GM19455 (cell line): ENCODE measurements around the gene SERTAD2.

Experiments
- ATAC-seq: cut with Tn5 transposase; IDR thresholded peaks from one replicate; pipeline ENCODE4 v1.9.1; 2021; ENCODE audit not compliant: unreplicated experiment

SERTAD2 gene

GRCh38 chr2:64630752-64631151 is 23.0 kb downstream of the SERTAD2 start:
- ATAC-seq, result no peak

DNA sequence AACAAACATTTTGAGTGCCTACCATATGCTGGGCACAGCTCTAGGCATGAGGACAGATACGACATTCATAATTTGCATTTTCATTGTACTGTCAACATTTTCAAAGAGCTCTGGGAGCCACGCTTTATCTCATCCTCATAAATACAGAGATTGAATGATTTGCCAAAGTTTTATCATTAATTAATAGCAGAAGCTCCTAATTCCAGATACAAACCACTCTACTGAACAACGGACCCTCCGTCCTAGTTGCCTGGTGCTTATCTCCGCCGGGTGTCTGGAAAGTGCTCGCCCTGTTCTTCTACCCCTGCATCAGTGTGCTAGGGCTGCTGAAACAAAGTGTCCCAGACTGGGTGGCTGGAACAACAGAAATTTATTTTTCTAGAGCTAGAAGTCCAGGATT is 23.8 kb downstream of the SERTAD2 start:
- no peak for ATAC-seq

DNA sequence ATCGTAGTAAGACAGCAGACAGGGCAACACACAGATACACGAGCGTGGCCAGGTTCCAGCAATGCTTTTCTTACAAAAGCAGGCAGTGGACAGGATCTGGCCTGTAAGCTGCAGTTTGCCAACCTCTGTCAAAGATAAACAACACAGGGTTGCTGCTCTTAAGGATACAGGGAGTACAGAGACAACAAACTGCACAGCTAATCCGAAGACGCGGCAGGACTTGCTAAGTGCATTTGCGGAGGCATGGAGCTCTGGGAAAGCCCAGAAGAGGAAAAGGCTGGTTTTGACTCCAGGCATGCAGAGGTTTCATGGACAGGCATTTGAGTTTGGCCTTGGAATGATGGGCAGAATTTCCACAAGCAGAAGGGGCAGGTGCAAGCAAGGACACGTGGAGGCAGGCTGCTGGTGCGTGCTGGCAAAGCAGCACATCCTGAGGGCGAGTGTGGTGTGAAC is 24.4 kb downstream of the SERTAD2 start:
- ATAC-seq, result no peak

GRCh38 chr2:64627860-64628841 is 25.6 kb downstream of the SERTAD2 start:
- ATAC-seq, result no peak

- no peak for ATAC-seq
Observed at GRCh38 chr2:64626963-64627760, 26.6 kb downstream of the SERTAD2 start.

- ATAC-seq, result no peak
Observed at GRCh38 chr2:64626146-64626809, 27.4 kb downstream of the SERTAD2 start.

DNA sequence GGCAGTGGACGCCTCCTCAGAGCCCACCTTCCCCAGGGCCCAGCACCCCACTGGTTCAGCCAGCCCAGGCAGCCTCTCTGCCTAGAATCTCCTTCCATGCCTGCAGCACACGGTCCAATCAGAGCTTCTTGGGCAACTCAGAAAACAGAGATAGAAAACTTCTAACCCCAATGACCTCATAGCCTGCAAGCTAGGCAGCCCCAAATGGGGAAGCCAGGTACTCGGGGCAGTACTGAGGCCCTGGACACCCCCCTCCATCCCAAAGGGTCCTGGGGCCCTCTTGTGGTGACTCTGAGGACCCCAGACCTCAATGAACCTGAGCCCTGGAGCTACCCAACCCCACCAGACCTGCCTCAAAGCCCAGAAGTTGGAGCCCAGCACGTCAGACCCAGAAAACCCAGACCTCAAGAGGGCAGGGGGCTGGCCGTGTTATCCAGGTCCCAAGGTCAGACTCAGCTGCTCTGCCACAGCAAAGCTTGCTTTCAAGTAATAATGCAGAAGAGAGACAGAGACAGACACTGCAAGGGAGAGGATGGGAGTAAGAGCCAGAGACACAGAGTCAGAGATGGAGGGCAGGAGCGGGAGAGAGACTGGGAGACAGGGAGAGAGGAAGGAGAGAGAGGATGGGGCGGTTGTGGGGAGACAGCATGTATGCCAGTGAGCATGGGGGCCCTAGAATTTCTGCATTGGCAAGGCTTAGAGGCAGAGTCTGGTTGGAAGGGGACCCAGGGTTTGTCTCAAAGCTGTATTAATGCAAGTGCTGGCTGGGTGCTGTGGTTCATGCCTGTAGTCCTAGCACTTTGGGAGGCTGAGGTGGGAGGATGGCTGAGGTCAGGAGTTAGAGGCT is 28.2 kb downstream of the SERTAD2 start:
- no peak for ATAC-seq

GRCh38 chr2:64624862-64625261 is 28.9 kb downstream of the SERTAD2 start:
- no peak for ATAC-seq

- no peak for ATAC-seq
Observed at GRCh38 chr2:64624108-64624610, 29.6 kb downstream of the SERTAD2 start.

GRCh38 chr2:64623242-64623850 is 30.4 kb downstream of the SERTAD2 start:
- no peak for ATAC-seq

DNA sequence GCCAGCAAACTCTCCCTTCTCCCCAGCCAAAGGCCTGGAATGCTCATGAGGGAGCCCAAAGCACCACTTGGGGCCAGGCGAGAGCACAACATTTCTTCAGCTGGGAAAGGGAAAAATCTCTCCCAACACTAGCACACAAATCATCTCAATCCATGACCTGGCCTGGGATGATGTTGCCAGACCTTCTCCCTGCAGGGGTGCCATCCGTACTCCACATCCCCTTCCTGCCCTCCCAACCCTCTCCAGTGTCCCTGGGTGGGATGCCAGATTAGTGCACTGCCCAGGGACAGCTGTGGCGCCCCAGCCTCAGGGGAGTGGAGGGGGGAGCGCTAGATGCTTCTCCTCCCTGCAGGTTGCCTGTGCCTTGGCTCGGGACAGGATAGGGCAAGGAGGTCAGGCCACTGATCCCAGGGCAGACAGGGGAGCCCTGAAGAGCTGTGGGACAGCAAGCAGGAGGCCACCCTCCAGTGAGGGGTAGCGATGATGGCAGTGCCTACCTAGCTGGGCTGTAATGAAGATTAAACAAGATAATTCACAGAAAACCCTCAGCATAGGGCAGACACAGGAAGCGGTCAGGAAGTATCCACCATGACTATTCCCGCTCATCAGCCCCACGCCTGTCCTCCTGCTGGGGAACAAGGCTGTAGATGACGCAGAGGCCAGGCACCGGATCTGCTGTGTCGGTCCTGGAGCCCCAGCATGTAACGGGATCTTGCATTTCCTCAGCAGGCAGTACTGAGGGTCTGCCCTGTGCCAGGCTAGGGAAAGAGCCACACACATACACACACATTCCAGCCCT is 31.1 kb downstream of the SERTAD2 start:
- ATAC-seq, result no peak

GRCh38 chr2:64620661-64621060 is 33.1 kb downstream of the SERTAD2 start:
- ATAC-seq, result no peak

DNA sequence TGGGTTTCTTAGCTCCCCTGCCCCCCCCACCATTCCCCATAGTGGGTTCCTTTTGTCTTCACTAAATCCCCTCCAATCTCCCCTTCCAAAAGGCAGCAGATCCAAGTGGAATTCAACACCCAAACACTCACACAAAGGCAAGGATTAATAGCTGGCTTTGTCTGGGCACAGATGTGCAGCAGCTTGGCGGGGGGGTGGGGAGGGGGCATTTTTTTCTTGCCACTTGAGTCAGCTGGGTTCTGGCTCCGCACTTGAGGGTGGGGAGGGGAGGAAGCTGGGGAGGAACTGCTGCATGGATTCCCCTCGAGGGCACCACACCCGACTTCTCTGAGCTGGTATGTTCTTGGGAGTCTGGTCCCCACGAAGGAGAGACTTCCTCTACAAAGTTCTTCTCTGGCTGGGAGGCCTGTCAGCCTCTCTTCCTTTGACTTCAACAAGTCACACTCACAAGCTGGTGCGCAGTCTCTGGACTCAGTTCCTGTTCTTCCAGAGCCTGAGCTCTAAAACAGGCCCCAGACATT is 36.0 kb downstream of the SERTAD2 start:
- ATAC-seq, result no peak

GRCh38 chr2:64615844-64616536 is 37.7 kb downstream of the SERTAD2 start:
- no peak for ATAC-seq

- ATAC-seq, result no peak
Observed at GRCh38 chr2:64615192-64615763, 38.4 kb downstream of the SERTAD2 start.

DNA sequence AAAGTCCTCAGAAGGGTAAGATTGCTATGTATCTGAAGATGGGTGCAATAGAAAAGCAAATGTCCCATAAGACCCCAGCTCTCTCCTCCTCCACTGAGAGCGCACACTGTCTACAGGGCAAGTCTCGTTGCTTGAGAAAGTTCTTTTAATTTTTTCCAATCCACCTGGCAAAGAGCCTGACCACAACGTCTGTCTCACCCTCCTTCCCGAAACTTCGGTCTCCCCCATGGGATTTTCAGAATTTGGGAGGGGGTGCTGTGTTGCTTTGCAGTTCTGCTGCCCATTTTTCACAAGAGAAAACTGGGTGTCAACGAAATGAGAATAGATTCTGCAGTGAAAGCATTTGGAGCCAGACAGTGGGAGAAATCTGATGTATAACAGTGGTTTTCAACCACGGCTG is 40.4 kb downstream of the SERTAD2 start:
- no peak for ATAC-seq

DNA sequence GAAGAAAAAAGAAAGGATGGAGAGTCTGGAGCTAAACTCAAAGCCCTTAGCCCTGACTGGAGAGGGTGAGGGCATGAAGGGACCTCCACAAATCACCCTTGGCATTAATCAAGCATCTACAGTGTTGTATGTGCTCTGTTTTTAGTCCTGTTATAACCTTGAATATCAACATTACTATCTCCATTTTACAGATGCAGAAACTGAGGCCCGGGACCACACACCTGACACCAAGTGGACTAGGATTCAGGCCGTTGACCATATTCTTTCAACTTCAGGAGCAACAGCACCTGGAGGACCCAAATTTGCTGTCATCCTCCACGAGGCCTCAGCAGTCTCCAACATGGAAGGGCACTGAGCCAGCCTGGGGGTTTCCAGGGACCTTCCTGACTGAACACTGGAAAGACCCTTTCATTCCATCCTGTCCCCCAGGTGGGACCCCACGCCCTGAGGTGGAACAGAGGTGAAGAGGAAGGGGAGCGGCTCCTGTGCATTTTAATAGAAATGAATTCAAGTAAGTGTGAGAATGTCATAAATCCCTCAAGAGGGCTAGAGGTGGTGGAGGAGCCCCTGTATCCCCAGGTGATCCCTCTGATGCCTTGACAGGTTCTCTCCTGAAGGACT is 41.0 kb downstream of the SERTAD2 start:
- no peak for ATAC-seq
